SK-N-SH treated with all-trans-retinoic acid at 6 μM for 48 hours (cell line): Measurements from ENCODE around the gene LMTK2.

Source experiments
- ATAC-seq: fragments of 200-7000 bp; cut with Tn5 transposase; 3 replicates; pipeline ENCODE4 v1.9.1; 2020; ENCODE audit warnings: mild to moderate bottlenecking, moderate library complexity
- ARNTL ChIP-seq: fragments of 450-650 bp; formaldehyde crosslinking; IDR thresholded peaks from 2 replicates; pipeline ENCODE4 v1.5.0; 2020; ENCODE audit warnings: low read depth, mild to moderate bottlenecking, moderate library complexity, borderline replicate concordance
- CREB5 ChIP-seq: fragments of 250-450 bp; sonication (Bioruptor Pico); IDR thresholded peaks from 2 replicates; pipeline ENCODE4 v1.5.1; 2020; ENCODE audit warnings: low read depth, mild to moderate bottlenecking, moderate library complexity
- CSDC2 ChIP-seq: fragments of 250-450 bp; sonication (Bioruptor Pico); IDR thresholded peaks from 2 replicates; pipeline ENCODE4 v1.5.0; 2020; ENCODE audit warnings: mild to moderate bottlenecking, moderate library complexity
- GLIS3 ChIP-seq: fragments of 250-450 bp; sonication (Bioruptor Pico); IDR thresholded peaks from 2 replicates; pipeline ENCODE4 v1.5.0; 2020; ENCODE audit warnings: mild to moderate bottlenecking, moderate library complexity
- ISL1 ChIP-seq: fragments of 250-450 bp; sonication (Bioruptor Pico); IDR thresholded peaks from 2 replicates; pipeline ENCODE4 v2.1.2; 2022; ENCODE audit warnings: mild to moderate bottlenecking, moderate library complexity
- OSR1 ChIP-seq: fragments of 250-450 bp; sonication (Bioruptor Pico); IDR thresholded peaks from 2 replicates; pipeline ENCODE4 v1.8.0; 2022; ENCODE audit warnings: moderate library complexity, mild to moderate bottlenecking, inconsistent platforms
- PATZ1 ChIP-seq: fragments of 250-450 bp; sonication (Bioruptor Pico); IDR thresholded peaks from 2 replicates; pipeline ENCODE4 v1.8.0; 2020; ENCODE audit warnings: mild to moderate bottlenecking, moderate library complexity, borderline replicate concordance
- PPARA ChIP-seq: fragments of 250-450 bp; sonication (Bioruptor Pico); IDR thresholded peaks from 2 replicates; pipeline ENCODE4 v1.5.0; 2020; ENCODE audit warnings: mild to moderate bottlenecking, borderline replicate concordance
- RARB ChIP-seq: fragments of 250-450 bp; sonication (Bioruptor Pico); IDR thresholded peaks from 2 replicates; pipeline ENCODE4 v1.8.0; 2021; ENCODE audit warnings: mild to moderate bottlenecking, moderate library complexity
- TOX ChIP-seq: fragments of 250-450 bp; sonication (Bioruptor Pico); IDR thresholded peaks from 2 replicates; pipeline ENCODE4 v1.8.0; 2021; ENCODE audit warnings: mild to moderate bottlenecking, moderate library complexity, borderline replicate concordance
- TSHZ2 ChIP-seq: fragments of 250-450 bp; sonication (Bioruptor Pico); IDR thresholded peaks from 2 replicates; pipeline ENCODE4 v1.5.0; 2020; ENCODE audit warnings: mild to moderate bottlenecking, moderate library complexity
- ZC3H10 ChIP-seq: fragments of 250-450 bp; sonication (Bioruptor Pico); IDR thresholded peaks from 2 replicates; pipeline ENCODE4 v1.5.1; 2021; ENCODE audit warnings: mild to moderate bottlenecking, moderate library complexity
- ZFP30 ChIP-seq: fragments of 450-650 bp; formaldehyde crosslinking; IDR thresholded peaks from 2 replicates; pipeline ENCODE4 v1.5.0; 2022; ENCODE audit warnings: mild to moderate bottlenecking, moderate library complexity
- ZNF565 ChIP-seq: fragments of 450-650 bp; formaldehyde crosslinking; conservative IDR thresholded peaks from 2 replicates; pipeline ENCODE4 v1.5.0; 2020; ENCODE audit warnings: low read depth, mild to moderate bottlenecking, moderate library complexity
- ZNF8 ChIP-seq: fragments of 450-650 bp; formaldehyde crosslinking; IDR thresholded peaks from 2 replicates; pipeline ENCODE4 v1.5.0; 2020; ENCODE audit warnings: mild to moderate bottlenecking, moderate library complexity

LMTK2 gene

GRCh38 chr7:98199131-98199530 is 92.5 kb downstream of the LMTK2 start:
- TF ChIP-seq PATZ1 (CRISPR knock-in tag) (no peak), TSHZ2 (CRISPR knock-in tag) (no peak)
- TF ChIP-seq, all 23 proteins: peak for 0
- no peak for ATAC-seq

- TF ChIP-seq PATZ1 (CRISPR knock-in tag) (no peak), ZNF565 (no peak), ZFP30 (CRISPR knock-in tag) (no peak), GLIS3 (CRISPR knock-in tag) (no peak), ZC3H10 (CRISPR knock-in tag) (no peak), CSDC2 (CRISPR knock-in tag) (no peak), CREB5 (CRISPR knock-in tag) (no peak)
- no peak for ATAC-seq
Observed at GRCh38 chr7:98200364-98200763, 93.7 kb downstream of the LMTK2 start.

- no peak for TF ChIP-seq TSHZ2 (CRISPR knock-in tag)
- no peak for TF ChIP-seq ZNF8 (CRISPR knock-in tag)
- TF ChIP-seq PPARA (CRISPR knock-in tag), result no peak
- no peak for TF ChIP-seq ARNTL (CRISPR knock-in tag)
- TF ChIP-seq TOX (CRISPR knock-in tag), result no peak
- ATAC-seq, result no peak
Observed at GRCh38 chr7:98202367-98203195, 95.9 kb downstream of the LMTK2 start.

- no peak for ATAC-seq
- TF ChIP-seq ISL1 (no peak), TOX (CRISPR knock-in tag) (no peak), OSR1 (CRISPR knock-in tag) (no peak), RARB (CRISPR knock-in tag) (no peak), TSHZ2 (CRISPR knock-in tag) (no peak), ARNTL (CRISPR knock-in tag) (no peak), PPARA (CRISPR knock-in tag) (no peak), PATZ1 (CRISPR knock-in tag) (no peak), ZNF8 (CRISPR knock-in tag) (no peak)
Observed at GRCh38 chr7:98203261-98203963, 96.8 kb downstream of the LMTK2 start.
